ENCODE data around the gene WHRN. TPM values are rescaled to one million over a fixed set of nuclear protein-coding genes. Genes with fewer than 3 reads are reported as not detected.

Gene WHRN
- total and polyA plus RNA-seq, 2 of the 13 experiments (the other 11 are each of a cell fraction or from before 2014, with no cell fraction given): 2.3 to 5.3 TPM

DNA sequence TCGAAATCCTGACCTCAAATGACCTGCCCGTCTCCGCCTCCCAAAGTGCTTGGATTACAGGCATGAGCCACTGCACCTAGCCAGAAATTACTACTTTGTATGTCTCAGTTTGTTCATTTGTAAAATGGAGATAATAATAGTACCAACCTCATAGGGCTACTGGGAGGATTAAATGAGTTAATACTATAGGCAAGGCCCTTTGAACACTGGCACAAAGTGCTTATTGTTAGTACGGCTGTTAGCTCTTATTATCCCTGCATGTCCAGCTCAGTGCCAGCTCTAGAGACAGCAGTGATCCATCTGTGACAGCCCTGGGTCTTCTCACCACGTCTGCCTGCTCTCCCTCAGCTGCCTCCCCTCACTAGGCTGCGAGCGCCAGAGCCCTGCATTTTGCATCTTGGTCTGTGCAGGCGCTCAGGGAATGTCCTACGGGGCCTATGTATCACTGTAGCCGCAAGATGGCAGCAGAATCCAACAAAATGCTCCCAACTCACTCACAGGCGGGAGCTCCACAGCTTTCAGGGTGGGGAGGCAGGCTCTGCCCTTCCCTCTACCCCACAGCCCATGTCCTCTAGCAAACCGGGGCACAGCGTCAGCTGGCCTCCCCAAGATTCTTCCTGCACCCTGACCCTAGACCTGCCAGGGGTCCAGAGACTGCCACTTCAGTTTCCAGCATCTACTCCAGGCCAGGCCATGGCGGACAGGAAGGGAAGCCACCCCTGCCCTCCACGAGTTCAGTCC lies 99.8 kb downstream of the WHRN start (continued):
- TF ChIP-seq, protein P1, sequence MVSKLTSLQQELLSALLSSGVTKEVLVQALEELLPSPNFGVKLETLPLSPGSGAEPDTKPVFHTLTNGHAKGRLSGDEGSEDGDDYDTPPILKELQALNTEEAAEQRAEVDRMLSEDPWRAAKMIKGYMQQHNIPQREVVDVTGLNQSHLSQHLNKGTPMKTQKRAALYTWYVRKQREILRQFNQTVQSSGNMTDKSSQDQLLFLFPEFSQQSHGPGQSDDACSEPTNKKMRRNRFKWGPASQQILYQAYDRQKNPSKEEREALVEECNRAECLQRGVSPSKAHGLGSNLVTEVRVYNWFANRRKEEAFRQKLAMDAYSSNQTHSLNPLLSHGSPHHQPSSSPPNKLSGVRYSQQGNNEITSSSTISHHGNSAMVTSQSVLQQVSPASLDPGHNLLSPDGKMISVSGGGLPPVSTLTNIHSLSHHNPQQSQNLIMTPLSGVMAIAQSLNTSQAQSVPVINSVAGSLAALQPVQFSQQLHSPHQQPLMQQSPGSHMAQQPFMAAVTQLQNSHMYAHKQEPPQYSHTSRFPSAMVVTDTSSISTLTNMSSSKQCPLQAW (CRISPR knock-in tag; IDR thresholded peaks at IDR 0.05): no peak
- TF ChIP-seq KDM2A (CRISPR knock-in tag; IDR thresholded peaks at IDR 0.05; ENCODE audit: borderline replicate concordance, low read depth) (0 out of 2 replicates have a peak, but pooled peaks have one; percentile 39), ZNF484 (CRISPR knock-in tag; IDR thresholded peaks at IDR 0.05; ENCODE audit: borderline replicate concordance, low read depth) (no peak), NONO (IDR thresholded peaks at IDR 0.05) (no peak), NONO (CRISPR knock-in tag; conservative IDR thresholded peaks at IDR 0.05) (no peak), STAG1 (CRISPR knock-in tag; IDR thresholded peaks at IDR 0.05) (peak; percentile 94), ZNF614 (CRISPR knock-in tag; IDR thresholded peaks at IDR 0.05; ENCODE audit: borderline replicate concordance) (0 out of 2 replicates have a peak, but pooled peaks have one; percentile 42), ZNF782 (CRISPR knock-in tag; IDR thresholded peaks at IDR 0.05; ENCODE audit: borderline replicate concordance) (0 out of 2 replicates have a peak, but pooled peaks have one; percentile 48), MTA1 (CRISPR knock-in tag; IDR thresholded peaks at IDR 0.05; ENCODE audit: borderline replicate concordance) (no peak), ZNF891 (CRISPR knock-in tag; IDR thresholded peaks at IDR 0.05) (peak; percentile 69; the same call in 1 of the 2 replicates), ZNF605 (CRISPR knock-in tag; IDR thresholded peaks at IDR 0.05) (0 out of 2 replicates have a peak, but pooled peaks have one; percentile 31), SMC3 (IDR thresholded peaks at IDR 0.05; ENCODE audit: low read length) (peak; percentile 71), NRL (CRISPR knock-in tag; IDR thresholded peaks at IDR 0.05; ENCODE audit: borderline replicate concordance) (peak; percentile 30; the same call in 1 of the 2 replicates), ZNF292 (CRISPR knock-in tag; IDR thresholded peaks at IDR 0.05; ENCODE audit: borderline replicate concordance, low read depth) (peak; percentile 64; the same call in 1 of the 2 replicates), ZNF557 (CRISPR knock-in tag; IDR thresholded peaks at IDR 0.05) (no peak), PCBP2 (optimal IDR thresholded peaks at IDR 0.05; ENCODE audit: low read depth, low read length, poor library complexity, severe bottlenecking) (no peak)
- TF ChIP-seq, protein P2, sequence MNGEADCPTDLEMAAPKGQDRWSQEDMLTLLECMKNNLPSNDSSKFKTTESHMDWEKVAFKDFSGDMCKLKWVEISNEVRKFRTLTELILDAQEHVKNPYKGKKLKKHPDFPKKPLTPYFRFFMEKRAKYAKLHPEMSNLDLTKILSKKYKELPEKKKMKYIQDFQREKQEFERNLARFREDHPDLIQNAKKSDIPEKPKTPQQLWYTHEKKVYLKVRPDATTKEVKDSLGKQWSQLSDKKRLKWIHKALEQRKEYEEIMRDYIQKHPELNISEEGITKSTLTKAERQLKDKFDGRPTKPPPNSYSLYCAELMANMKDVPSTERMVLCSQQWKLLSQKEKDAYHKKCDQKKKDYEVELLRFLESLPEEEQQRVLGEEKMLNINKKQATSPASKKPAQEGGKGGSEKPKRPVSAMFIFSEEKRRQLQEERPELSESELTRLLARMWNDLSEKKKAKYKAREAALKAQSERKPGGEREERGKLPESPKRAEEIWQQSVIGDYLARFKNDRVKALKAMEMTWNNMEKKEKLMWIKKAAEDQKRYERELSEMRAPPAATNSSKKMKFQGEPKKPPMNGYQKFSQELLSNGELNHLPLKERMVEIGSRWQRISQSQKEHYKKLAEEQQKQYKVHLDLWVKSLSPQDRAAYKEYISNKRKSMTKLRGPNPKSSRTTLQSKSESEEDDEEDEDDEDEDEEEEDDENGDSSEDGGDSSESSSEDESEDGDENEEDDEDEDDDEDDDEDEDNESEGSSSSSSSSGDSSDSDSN (CRISPR knock-in tag; IDR thresholded peaks at IDR 0.05): 0 out of 2 replicates have a peak, but pooled peaks have one; percentile 15
- TF ChIP-seq, protein P3, sequence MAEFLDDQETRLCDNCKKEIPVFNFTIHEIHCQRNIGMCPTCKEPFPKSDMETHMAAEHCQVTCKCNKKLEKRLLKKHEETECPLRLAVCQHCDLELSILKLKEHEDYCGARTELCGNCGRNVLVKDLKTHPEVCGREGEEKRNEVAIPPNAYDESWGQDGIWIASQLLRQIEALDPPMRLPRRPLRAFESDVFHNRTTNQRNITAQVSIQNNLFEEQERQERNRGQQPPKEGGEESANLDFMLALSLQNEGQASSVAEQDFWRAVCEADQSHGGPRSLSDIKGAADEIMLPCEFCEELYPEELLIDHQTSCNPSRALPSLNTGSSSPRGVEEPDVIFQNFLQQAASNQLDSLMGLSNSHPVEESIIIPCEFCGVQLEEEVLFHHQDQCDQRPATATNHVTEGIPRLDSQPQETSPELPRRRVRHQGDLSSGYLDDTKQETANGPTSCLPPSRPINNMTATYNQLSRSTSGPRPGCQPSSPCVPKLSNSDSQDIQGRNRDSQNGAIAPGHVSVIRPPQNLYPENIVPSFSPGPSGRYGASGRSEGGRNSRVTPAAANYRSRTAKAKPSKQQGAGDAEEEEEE (CRISPR knock-in tag; IDR thresholded peaks at IDR 0.05; ENCODE audit: borderline replicate concordance): no peak

Data from HepG2 (cell line).